GM19023 (cell line): Measurements from ENCODE around the gene ACTN2.

Source experiments
- ATAC-seq: cut with Tn5 transposase; IDR thresholded peaks from one replicate; pipeline ENCODE4 v1.9.1; 2021; ENCODE audit warnings: mild to moderate bottlenecking, moderate library complexity; ENCODE audit not compliant: unreplicated experiment

ACTN2 gene

DNA sequence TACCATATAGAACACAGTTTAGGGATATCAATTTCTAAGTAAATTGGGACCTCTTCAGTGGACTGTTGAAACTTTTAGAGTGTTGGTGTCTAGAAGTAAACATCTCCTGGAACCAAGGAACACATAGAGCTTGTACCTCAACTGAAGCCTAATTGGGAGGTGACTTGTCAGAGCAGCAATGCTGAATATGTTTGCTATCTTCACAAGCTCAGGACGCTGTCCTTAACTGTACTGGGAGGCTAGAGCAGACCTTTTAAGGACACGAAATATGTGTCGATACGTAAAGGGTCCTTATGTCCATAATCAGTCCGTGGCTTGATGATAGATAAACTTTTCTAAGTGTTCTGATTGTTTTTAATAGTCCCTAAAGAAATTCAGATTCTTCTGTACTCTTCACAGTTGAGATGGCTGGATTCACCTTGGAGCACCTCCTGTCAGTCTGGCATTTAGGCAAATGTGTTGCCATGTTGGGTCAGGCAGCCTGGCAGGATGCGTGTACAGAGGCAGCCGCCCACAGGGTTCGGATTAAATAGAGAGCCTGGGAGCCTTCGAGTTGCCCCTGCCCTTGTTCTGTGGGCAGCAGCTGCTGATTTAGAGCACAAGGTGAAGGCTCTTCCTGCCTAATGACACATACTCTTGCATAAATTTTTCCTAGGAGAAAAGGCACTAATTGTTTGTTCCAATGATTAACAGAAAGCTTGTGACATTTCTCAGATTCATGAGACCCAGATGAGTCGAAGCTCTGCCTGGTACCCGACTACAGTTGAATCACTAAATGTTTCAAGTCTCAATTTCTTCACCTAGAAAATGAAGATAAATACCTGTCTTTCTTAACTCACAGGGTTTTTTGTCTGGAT lies 3.6 kb downstream of the ACTN2 start:
- no peak for ATAC-seq

- ATAC-seq: no peak
Measured at GRCh38 chr1:236691348-236691747, 5.0 kb downstream of the ACTN2 start.

- no peak for ATAC-seq
Measured at GRCh38 chr1:236692128-236692527, 5.8 kb downstream of the ACTN2 start.

DNA sequence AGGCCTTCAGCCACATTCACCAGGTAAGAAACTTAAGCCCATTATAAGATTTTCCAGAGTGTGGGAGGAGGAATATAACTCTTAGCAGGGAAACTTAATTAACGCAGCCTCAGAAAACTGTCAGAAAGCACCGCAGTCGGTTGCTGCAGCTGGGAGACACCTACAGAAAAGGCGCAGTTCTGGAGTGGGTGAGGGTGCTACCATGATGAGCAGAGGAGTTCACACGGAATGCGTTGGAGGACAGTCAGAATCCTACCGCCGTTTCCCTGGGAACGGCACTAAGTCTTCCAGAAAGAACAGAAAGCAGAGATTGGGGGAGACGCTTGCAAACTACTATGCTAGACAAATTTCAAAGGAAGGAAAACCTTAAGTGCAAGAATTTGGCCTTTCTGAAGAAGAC lies 6.4 kb downstream of the ACTN2 start:
- no peak for ATAC-seq

- ATAC-seq: no peak
Measured at GRCh38 chr1:236699366-236699765, 13.1 kb downstream of the ACTN2 start.

GRCh38 chr1:236700903-236701302 lies 14.6 kb downstream of the ACTN2 start:
- no peak for ATAC-seq

DNA sequence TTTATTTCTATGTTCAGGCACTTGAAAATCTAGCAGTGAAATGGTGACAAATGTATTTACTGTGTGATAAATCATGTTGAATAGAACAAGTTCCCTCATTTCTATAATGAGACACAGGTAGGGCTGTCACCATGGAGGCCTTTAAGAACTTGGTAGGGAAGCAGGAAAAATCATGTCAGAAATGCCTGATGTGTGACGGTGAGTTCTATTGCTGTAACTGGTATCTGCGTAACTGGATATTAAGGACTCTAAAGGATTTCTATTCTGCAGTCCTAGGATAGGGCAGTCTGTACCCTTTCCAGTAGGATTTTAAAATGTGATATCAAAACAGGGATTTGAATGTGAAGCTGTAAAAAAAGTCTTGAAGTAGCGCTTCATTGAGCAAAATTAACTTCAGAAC lies 15.5 kb downstream of the ACTN2 start:
- no peak for ATAC-seq

DNA sequence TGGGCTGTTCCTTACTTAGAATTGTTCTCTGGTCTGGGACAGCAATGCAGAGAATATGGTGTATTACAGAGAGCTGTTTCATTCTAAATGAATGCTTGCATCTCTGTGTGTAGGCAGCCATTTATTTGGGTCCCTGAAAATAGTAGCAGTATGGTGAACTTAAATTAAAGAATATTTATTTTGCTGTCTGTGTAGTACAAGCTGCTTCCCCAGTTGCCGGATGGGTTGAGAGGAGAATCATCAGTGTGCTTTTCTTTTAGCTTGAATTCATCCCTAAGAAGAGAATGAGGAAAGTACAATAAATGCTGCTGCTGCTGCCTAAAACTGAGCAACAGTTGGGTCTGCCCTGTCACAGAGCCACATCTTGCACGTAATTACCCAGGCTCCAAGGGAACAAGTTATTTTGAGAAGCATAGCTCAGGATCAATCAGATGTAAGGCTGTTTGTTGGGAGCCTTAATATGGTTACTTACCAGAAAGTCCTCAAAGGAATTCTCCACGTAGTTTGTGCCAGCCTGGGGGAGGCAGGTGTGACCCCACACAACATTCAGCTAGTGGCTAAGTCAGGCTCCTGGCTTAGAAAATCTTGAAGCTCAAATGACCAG lies 16.6 kb downstream of the ACTN2 start:
- ATAC-seq: no peak

DNA sequence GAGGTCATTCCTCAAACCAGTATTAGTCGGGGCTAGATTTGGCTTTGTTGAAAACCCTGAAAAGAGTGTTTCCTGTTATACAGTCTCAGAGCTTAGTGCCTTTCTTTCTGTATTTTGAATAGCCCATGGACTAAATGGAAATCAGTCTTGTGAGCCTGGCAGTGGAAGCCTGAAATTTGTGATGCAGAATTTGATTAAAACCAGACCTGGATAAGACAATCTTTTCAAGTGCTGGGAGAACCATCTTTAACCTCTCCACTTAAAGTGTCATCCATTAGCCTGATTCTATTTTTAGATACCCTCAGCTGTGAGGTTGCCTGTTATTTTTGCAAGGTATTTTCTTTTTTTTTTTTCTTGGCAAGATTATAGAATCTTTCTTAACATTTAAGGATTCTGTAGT lies 19.5 kb downstream of the ACTN2 start:
- no peak for ATAC-seq

GRCh38 chr1:236706183-236706582 lies 19.9 kb downstream of the ACTN2 start:
- no peak for ATAC-seq

GRCh38 chr1:236710328-236710892 lies 24.1 kb downstream of the ACTN2 start:
- ATAC-seq: no peak

DNA sequence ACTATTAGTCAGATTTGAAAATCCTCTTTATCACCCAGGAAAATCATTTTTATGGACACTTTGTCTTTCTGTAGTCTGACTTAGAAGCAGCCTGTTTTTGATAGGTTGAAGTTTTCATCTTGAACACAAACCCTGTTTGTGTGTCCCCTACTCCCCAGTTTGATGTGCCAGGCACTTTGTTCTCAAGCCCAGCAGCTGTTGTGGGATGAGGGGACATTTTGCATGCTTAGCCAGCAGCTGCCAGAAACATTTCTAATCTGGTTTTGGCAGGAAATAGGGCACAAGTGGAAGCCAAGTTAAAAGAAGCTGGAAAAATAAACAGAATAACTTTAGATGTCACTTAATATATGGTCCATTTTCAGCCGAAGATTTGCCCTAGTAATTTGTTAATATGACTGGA lies 29.9 kb downstream of the ACTN2 start:
- no peak for ATAC-seq

DNA sequence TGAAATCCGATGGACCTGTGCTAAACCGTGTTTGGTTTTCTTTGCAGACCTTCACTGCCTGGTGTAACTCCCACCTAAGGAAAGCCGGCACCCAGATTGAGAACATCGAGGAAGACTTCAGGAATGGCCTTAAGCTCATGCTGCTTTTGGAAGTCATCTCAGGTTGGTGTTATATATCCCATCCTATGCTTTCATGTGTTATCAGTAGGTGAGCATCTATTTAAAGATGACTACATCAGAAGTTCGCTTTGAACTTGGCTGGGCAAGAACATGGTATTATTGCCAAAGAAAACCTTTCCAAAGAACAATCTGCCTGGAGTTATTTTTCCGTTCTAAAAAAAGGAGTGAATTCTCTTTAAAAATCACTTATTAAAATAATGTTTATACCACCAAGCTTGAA lies 31.5 kb downstream of the ACTN2 start:
- no peak for ATAC-seq

DNA sequence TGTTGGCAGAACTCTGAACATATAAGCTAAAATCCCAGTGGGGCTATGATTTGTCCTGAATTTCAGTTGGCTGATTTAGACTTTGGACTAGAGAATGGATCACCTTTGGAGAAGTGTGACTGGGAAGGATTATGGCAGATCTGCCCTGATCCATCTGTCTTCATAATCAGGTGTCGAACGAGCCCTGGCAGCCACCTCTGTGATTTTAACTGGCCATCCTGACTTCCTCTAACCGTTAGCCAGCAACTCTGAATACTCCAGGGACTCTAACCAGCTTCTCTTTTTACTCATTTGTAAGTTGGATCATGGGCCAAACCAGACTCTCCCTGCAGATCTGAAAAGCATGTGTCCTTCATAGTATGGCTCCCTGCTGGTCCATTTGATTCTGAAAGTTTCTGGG lies 32.0 kb downstream of the ACTN2 start:
- ATAC-seq: no peak

- ATAC-seq: no peak
Measured at GRCh38 chr1:236720206-236720605, 33.9 kb downstream of the ACTN2 start.

- ATAC-seq: no peak
Measured at GRCh38 chr1:236720611-236721010, 34.3 kb downstream of the ACTN2 start.

DNA sequence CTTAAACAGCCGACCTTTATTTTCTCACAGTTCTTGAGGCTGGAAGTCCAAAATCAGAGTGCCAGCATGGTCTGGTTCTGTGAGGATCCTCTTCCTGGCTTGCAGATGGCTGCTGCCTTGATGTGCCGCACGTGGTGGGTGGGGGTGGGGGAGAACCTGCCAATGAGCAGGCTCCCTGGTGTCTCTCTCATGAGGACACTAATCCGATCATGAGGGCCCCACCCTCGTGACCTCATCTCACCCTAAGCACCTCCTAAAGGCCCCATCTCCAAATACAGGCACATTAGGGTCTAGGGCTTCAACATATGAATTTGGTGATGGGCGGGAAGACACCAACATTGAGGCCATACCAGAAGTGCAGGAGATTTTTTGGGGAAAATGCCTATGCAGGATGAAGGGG lies 37.8 kb downstream of the ACTN2 start:
- no peak for ATAC-seq

DNA sequence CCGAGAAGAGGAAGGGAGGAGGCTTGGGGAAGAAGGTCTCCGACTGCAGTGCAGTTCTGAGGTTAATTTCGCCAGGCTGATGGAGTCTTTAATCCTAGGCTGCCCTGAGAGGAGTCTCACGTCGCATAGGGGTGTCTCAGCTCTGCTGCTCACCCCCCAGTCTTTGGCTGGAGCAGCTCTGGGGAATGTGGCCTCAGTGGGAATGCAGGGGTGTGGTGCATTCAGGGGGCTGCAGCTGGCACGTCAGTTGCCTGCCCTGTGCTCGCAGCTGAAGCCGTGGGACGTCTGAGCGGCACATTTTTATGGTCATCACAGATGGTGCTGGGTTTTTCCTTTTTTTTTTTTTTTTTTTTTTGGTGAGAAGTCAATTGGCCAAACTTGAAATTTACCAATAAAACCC lies 38.2 kb downstream of the ACTN2 start:
- no peak for ATAC-seq

DNA sequence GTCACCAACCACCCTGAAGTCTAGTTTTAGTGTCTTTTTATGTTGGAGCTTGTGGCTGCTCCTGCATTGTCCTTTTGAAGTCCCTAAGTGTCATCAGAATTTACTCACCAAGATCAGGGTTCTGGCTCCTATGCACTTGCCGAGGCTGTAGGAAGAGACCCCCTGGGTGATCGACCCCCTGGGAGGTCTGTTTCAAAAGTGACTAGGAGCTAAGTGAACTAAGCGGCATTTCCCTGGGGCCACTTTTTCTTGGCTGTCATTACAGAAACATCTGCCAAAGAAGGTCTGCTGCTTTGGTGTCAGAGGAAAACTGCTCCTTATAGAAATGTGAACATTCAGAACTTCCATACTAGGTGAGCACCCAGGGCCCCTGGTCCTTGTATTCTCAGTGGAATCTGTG lies 39.4 kb downstream of the ACTN2 start:
- no peak for ATAC-seq

- no peak for ATAC-seq
Measured at GRCh38 chr1:236727521-236727920, 41.2 kb downstream of the ACTN2 start.

GRCh38 chr1:236728752-236729151 lies 42.5 kb downstream of the ACTN2 start:
- no peak for ATAC-seq

- ATAC-seq: no peak
Measured at GRCh38 chr1:236733653-236734052, 47.4 kb downstream of the ACTN2 start.
